SKM-1 treated with dmso at 0.1 percent for 144 hours (cell line): ENCODE measurements around the gene COX5A.
A peak's percentile ranks its signal among the peaks of the same experiment; 100 is the strongest.
"Not testable (repeated sequence)": the region's sequence is repeated elsewhere in the genome, so short reads cannot be mapped to it uniquely, and the experiment has no call there.

ENCODE experiments used
- DNase-seq: peaks from one replicate; lab custom pipeline; 2025; ENCODE audit not compliant: unreplicated experiment; lab: John Stamatoyannopoulos, UW

COX5A gene

GRCh38 chr15:74955796-74956647 lies 18.1 kb upstream of the COX5A start:
- peak; percentile 42 for DNase-seq

GRCh38 chr15:74955017-74955416 lies 17.1 kb upstream of the COX5A start:
- no peak for DNase-seq

GRCh38 chr15:74954515-74954914 lies 16.6 kb upstream of the COX5A start:
- no peak for DNase-seq

- no peak for DNase-seq
These were observed 13.1 kb upstream of the COX5A start for GRCh38 chr15:74951006-74951405.

GRCh38 chr15:74950078-74950908 lies 12.4 kb upstream of the COX5A start:
- DNase-seq, result peak; percentile 64

- peak; percentile 43 for DNase-seq
These were observed 642 bp downstream of the COX5A start for GRCh38 chr15:74937272-74937589.

- DNase-seq, result not testable (repeated sequence)
These were observed 2.7 kb downstream of the COX5A start for GRCh38 chr15:74935193-74935592.

GRCh38 chr15:74933573-74933972 lies 4.3 kb downstream of the COX5A start:
- DNase-seq, result no peak

- DNase-seq, result no peak
These were observed 9.1 kb downstream of the COX5A start for GRCh38 chr15:74928771-74929198.

- DNase-seq, result no peak
These were observed 13.3 kb downstream of the COX5A start for GRCh38 chr15:74924525-74924924.

- DNase-seq, result no peak
These were observed 17.4 kb downstream of the COX5A start for GRCh38 chr15:74920456-74920855.

- DNase-seq, result no peak
These were observed 20.2 kb downstream of the COX5A start for GRCh38 chr15:74917676-74918075.

- not testable (repeated sequence) for DNase-seq
These were observed 24.1 kb downstream of the COX5A start for GRCh38 chr15:74913799-74914198.

GRCh38 chr15:74913041-74913440 lies 24.8 kb downstream of the COX5A start:
- DNase-seq, result no peak

- DNase-seq, result no peak
These were observed 29.2 kb downstream of the COX5A start for GRCh38 chr15:74908635-74909034.

- no peak for DNase-seq
These were observed 30.6 kb downstream of the COX5A start for GRCh38 chr15:74907163-74907870.

- peak; percentile 66 for DNase-seq
These were observed 31.3 kb downstream of the COX5A start, which contains the start of gene FAM219B for GRCh38 chr15:74906450-74907162. Gene FAM219B (minus strand): TSS chr15:74906851. CDS start chr15:74906800, 51 bp downstream.

GRCh38 chr15:74906067-74906449 lies 31.8 kb downstream of the COX5A start:
- DNase-seq, result no peak

- DNase-seq, result no peak
These were observed 33.6 kb downstream of the COX5A start for GRCh38 chr15:74904190-74904805.

- DNase-seq, result no peak
These were observed 34.2 kb downstream of the COX5A start for GRCh38 chr15:74903676-74904075.
